HG02623 (cell line): Measurements from ENCODE around the gene BTBD10.
A peak's percentile ranks its signal among the peaks of the same experiment; 100 is the strongest.

ENCODE experiments used
- ATAC-seq: cut with Tn5 transposase; IDR thresholded peaks from one replicate; pipeline ENCODE4 v1.9.1; 2021; ENCODE audit warnings: moderate library complexity; ENCODE audit not compliant: unreplicated experiment

Gene BTBD10

GRCh38 chr11:13462901-13463778 lies at the start of gene BTBD10:
TSS of gene BTBD10 (minus strand) at chr11:13463222. CDS start at chr11:13445124, 18,098 bp downstream.
- peak; percentile 97 for ATAC-seq

DNA sequence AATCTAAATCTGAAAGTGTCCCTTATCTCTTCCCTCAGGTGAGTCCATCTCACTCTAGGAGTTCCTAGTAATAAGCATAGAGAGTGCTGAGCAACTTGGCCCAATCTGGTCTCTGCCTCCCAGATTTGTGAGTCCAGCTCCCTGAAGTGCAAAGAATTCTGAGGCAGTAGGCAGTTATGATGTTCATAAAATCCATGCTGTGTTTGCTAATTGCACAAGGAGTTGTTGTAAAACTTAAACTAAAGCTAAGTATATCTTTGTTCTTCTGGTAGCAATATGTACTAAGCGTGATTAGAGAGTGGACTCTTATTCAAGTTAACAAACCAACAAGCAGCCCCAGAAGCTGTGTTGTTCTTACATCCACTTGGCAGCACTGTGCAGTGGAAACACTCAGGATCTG lies 40.4 kb upstream of the BTBD10 start:
- no peak for ATAC-seq

DNA sequence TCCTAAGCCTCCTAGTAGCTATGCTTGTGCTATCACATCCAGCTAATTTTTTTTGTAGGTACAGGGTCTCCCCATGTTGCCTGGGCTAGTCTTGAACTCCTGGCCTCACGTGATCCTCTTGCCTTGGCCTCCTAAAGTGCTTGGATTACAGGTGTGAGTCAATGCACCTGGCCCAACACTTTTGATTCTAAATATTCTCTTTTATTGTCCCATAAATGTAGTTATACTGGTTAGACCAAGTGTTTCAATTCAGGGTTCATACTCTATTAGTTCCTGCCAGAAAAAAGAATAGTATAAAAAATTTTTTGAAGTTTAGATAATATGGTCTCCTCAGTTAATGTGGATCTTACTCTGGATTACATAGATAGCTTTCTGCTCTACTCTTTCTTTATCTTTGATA lies 39.5 kb upstream of the BTBD10 start:
- no peak for ATAC-seq

- ATAC-seq = no peak
Observed at GRCh38 chr11:13495929-13496328, 32.9 kb upstream of the BTBD10 start, which contains the start of gene PTH. TSS of gene PTH (minus strand) at chr11:13495997. CDS start at chr11:13492855, 3,142 bp downstream.

DNA sequence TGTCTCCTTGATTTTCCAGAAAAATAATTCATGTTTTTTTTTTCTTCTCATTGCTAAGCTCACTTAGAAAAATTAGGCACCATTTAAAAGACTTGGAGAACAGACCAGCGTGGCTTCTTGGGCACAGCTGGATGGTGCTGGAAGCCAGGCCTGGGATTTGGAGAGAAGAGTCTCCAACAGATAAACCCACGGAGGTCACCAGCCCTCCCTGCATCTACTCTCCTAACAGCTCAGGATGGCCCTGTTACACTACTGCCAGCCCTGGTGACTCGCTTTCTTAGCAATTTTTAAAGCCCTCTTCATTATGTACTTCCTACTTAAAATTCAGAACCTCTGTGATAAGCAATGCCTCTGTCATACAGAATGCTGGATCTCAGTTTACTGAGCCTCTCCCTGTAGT lies 31.0 kb upstream of the BTBD10 start:
- ATAC-seq = no peak

- ATAC-seq = peak; percentile 69
Observed at GRCh38 chr11:13487661-13488030, 24.6 kb upstream of the BTBD10 start.

- ATAC-seq = peak; percentile 90
Observed at GRCh38 chr11:13486926-13487660, 24.1 kb upstream of the BTBD10 start.

DNA sequence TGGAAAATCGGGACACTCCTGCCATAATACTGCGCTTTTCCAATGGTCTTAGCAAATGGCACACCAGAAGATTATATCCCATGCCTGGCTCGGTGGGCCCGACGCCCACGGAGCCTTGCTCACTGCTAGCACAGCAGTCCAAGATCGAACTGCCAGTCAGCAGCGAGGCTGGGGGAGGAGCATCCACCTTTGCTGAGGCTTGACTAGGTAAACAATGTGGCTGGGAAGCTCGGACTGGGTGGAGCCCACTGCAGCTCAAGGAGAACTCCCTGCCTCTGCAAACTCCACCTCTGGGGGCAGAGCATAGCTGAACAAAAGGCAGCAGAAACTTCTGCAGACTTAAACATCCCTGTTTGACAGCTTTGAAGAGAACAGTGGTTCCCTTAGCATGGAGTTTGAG lies 17.2 kb upstream of the BTBD10 start:
- ATAC-seq = no peak

- no peak for ATAC-seq
Observed at GRCh38 chr11:13479688-13480087, 16.7 kb upstream of the BTBD10 start.

GRCh38 chr11:13475091-13475490 lies 12.1 kb upstream of the BTBD10 start:
- no peak for ATAC-seq

GRCh38 chr11:13473013-13473722 lies 10.1 kb upstream of the BTBD10 start:
- no peak for ATAC-seq

GRCh38 chr11:13468750-13469149 lies 5.7 kb upstream of the BTBD10 start:
- ATAC-seq = no peak

DNA sequence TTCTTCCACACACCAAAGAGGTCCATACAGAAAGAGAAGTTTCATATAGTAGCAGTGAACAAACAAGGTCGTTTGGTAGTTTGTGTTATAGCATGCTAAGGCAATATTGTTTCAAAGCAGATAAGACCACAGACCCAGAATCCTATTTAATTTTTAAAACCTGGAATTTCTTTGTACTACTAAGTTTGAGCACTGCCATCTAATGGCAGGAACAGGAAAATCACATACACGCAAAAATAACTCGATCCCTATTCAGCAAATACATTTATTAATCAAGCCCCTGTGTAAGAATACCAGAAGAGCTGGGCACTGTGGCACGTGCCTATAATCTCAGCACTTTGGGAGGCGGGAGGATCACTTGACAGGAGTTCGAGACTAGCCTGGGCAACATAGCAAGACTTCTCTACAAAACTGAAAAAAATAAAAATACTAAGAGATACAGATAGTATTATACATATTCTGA lies 2.9 kb upstream of the BTBD10 start:
- ATAC-seq = no peak

- ATAC-seq = no peak
Observed at GRCh38 chr11:13463779-13464290, 813 bp upstream of the BTBD10 start.

GRCh38 chr11:13462311-13462900 lies 616 bp downstream of the BTBD10 start:
- peak; percentile 26 for ATAC-seq

- no peak for ATAC-seq
Observed at GRCh38 chr11:13461291-13461690, 1.7 kb downstream of the BTBD10 start.

DNA sequence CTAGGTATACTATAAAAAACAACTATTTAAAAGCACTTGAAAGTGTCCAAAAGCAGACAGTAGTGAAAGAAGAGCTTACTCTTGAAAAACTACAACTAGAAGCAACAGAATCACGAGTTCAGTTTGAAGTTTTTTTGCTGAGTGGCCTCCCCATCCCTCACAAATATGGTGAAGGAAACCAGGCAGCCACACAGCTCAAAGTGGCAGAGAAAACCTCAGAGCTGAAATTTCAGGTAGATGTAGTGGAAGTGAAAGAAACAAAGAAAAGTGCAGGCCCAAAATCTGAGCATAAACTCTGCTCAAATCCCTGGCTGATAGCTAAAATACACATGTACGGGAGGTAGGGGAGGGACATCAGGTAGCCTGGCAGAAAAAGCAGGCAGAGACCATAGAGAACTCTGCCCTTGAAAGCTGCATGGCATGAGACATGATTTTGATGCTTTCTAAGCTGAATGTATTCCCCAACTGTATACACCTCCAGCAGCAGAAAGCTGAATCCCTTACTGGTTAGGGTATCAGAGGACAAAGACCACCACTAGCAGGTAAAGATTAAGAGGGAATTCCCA lies 12.1 kb downstream of the BTBD10 start:
- no peak for ATAC-seq

DNA sequence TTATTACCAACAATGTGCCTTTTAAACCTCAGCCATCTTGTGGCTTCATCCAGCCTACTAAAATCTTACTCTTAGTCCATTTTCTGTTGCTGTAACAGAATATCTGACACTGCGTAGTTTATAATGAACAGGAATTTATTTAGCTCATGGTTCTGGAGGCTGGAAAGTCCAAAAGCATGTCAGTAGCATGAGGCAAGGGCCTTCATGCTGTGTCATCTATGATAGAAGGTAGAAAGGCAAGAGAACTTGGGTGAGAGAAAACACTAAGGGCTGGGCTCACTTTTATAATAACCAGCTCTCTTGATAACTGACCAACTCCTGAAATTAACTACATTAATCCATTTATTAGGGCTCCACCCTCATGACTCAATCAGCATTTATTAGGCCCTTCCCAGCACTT lies 13.5 kb downstream of the BTBD10 start:
- ATAC-seq = no peak

DNA sequence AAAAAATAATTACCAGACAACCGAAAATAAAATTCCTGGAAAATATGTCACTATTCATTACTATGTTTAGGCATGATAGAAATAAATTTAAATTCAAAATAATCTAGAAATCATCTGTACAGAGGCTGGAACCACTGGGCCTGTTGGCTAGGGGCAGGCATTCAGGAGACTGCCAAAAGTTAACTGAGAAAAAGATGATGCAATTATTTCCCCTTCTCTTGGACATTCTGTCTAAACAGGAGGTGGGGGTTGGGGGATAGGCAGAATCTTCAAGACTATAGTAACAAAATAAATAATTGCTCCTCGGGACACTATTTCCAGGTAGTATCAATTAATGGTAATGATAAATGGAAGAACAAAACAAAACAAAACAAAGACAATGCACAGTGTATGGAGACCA lies 14.1 kb downstream of the BTBD10 start:
- no peak for ATAC-seq

DNA sequence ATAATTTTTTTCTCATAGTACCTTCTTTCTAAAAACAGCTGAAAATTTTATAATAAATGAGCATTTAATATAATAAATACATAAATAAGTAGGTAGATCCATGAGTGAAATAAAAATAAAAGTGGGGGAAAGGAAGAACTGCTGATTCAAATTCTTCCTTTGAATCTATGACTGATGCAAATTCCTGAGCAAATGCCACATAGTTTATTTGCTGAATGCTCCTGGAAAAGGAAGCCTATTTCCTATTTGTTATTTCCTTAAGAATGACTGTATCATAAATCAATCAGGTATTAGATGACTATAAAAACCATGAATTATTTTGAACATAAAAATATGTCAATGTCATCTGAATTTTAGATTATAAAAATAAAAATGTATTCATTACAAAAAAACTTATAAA lies 16.6 kb downstream of the BTBD10 start:
- no peak for ATAC-seq
